AG09309 (cell line): ENCODE measurements around the gene SULT1A2.

Experiments used
- DNase-seq: peaks from one replicate; pipeline ENCODE4 v3.0.0-alpha.2; 2010; ENCODE audit warnings: low read depth
- H3K4me3 ChIP-seq: 2 replicates; pipeline ENCODE4 v1.5.1; 2011; ENCODE audit warnings: mild to moderate bottlenecking, low read depth, low read length, moderate library complexity; ENCODE audit not compliant: control insufficient read depth
- TF ChIP-seq, protein P1 (sequence below): IDR thresholded peaks from 2 replicates; pipeline ENCODE4 v1.5.1; 2011; ENCODE audit warnings: mild to moderate bottlenecking, low read depth, low read length, inconsistent platforms; ENCODE audit not compliant: insufficient read depth, control insufficient read depth; ENCODE audit errors: missing control alignments

Gene SULT1A2

DNA sequence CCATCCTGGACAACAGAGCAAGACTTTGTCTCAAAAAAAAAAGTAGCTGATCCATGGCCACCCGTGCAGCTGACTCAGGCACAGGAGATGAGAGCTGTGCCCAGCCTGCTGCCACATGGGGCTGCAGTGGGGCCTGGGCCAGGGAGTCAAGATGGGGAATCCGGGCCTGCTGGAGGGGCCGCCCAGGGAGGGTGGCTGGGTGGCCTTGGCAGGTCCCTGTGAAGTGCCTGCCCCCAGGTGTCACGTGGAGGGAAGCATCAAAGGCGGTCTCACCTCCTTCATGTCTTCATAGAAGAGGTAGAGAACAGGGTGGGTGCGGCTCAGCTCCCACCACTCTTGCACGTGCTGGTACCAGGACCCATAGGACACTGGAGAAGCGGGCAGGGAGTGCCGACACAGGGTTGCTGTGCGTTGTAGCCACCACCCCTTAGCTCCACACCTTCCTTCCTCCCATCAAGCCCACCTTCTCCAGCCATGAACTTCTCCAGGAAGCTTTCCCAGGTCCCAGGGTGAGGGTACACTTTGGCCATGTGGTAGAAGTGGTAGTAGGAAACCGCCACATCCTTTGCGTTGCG is 3.8 kb downstream of the SULT1A2 start:
- DNase-seq, result no peak
- TF ChIP-seq, protein P1, sequence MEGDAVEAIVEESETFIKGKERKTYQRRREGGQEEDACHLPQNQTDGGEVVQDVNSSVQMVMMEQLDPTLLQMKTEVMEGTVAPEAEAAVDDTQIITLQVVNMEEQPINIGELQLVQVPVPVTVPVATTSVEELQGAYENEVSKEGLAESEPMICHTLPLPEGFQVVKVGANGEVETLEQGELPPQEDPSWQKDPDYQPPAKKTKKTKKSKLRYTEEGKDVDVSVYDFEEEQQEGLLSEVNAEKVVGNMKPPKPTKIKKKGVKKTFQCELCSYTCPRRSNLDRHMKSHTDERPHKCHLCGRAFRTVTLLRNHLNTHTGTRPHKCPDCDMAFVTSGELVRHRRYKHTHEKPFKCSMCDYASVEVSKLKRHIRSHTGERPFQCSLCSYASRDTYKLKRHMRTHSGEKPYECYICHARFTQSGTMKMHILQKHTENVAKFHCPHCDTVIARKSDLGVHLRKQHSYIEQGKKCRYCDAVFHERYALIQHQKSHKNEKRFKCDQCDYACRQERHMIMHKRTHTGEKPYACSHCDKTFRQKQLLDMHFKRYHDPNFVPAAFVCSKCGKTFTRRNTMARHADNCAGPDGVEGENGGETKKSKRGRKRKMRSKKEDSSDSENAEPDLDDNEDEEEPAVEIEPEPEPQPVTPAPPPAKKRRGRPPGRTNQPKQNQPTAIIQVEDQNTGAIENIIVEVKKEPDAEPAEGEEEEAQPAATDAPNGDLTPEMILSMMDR, result no peak
- H3K4me3 ChIP-seq, result no peak overlapping the region

DNA sequence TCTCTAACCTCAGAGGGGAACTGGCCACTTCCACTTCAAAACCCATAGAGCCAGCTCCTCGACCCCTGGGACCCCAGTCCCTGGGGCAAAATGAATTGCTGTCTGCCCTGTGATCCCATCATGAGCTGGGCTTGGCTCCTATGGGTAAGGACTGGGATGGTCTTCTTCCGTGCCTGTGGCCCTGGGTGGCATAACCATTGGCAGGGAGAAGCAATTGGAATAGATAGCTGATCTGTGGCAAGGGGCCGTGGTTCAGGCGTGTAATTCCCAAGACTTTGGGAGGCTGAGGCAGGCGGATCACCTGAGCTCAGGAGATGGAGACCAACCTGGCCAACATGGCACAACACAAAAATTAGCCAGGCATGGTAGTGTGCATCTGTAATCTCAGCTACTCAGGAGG is 4.3 kb downstream of the SULT1A2 start:
- no peak overlapping the region for H3K4me3 ChIP-seq
- TF ChIP-seq, protein P1, result no peak
- no peak for DNase-seq

DNA sequence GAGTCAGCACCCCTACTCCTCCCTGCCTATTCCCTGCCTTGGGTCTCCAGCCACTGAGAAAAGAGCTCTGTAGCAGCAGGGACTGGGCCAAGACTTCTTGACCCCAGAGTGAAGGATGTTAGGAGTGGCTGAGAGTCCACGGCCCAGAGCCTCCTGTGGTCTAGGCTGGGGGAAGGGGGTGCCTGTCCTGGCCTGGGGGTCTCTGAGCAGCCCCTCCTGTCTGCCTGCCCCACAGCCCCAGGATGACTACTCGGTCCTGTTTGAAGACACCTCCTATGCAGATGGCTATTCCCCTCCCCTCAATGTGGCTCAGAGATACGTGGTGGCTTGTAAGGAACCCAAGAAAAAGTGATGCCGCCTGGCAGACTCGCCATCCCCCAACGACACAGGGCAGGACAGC is 5.5 kb downstream of the SULT1A2 start:
- no peak overlapping the region for H3K4me3 ChIP-seq
- no peak for DNase-seq
- TF ChIP-seq, protein P1, result no peak

DNA sequence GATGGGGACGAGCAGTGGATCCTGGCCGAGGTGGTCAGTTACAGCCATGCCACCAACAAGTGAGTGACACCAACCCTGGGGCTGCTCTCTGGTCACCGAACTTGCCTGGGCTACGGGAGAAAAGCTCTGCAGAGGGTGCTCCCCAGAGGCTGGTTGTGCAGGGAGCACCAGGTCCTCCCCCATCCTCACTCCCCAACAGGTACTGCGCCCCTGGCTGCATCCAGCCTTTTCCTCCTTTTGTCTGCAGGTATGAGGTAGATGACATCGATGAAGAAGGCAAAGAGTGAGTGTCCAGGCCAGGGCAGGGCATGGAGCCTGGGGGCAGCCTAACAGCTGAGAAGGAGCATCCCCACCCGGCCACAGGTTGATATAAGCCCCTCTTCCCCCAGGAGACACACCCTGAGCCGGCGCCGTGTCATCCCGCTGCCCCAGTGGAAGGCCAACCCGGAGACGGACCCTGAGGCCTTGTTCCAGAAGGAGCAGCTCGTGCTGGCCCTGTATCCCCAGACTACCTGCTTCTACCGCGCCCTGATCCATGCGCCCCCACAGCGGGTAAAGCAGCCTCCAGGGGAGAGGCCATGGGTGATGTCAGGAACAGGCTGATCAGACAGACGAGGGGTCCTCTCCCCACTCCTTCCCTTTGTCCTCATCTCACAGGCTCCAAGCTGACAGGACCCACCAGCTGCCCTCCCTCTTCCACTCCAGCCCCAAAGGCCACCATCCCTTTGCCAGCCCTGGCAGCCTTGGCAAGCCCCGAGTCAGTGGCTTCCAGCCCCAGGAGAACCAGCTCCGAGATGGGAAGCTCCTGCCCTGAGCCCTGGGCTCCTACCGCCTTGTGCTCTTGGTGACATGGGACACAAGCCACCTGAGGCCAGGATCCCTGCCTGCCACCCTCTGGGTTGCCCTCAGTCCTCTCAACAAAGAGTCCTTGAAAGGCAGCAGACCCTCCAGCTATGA is 6.2 kb downstream of the SULT1A2 start:
- H3K4me3 ChIP-seq, result no peak overlapping the region
- TF ChIP-seq, protein P1, result no peak
- DNase-seq, result no peak

DNA sequence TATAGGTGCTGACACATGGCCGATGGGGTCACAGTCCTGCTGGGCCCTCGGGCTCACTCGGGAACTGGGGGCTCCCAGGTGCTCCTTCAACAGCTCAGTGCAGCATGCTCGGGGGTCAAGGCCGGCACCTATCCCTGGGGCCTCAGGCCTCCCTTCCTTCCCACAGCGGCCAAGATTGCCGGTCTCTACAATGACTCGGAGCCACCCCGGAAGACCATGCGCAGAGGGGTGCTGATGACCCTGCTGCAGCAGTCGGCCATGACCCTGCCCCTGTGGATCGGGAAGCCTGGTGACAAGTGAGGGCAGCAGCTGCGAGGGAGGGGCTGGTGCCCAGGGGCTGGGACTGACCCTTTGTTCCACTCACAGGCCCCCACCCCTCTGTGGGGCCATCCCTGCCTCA is 6.9 kb downstream of the SULT1A2 start:
- TF ChIP-seq, protein P1, result no peak
- no peak for DNase-seq
- no peak overlapping the region for H3K4me3 ChIP-seq

DNA sequence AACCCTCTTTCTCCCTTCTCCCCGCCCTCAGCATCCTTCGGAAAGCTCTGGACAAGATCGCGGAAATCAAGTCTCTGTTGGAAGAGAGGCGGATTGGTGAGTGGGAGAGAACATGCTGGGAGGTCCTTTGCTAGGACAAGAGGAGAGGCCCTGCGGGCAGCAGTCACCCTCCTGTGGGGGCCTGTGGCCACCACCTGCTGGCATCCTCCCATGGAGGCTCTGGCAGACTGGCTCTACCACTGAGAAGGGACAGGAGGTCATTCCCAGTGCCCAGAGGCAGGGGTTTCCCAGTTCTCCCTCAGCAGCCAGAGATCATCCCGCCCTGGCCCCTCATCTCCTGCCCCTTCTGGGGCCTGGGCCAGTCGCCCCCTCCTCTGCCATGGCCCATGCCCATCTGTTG is 7.8 kb downstream of the SULT1A2 start:
- DNase-seq, result no peak
- TF ChIP-seq, protein P1, result no peak
- no peak overlapping the region for H3K4me3 ChIP-seq

DNA sequence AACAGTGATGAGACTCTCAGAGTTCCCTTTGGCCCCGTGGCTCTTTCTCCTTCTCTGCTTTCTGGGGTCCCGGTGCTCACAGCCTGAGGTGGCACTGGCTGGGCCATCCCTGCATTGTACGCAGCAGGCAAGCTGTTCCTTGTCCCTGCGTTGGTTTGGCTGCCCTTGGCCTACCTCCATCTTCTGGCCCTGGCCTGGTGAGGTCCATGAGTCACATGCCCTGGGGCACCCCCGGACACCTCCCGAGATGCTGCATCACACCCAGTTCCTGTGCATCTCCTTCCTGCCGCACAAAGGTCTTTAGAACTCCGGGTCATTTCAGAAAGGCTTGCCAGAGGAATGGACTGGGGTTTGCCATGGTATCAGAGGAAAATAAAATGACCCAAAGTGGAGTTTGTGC is 9.5 kb downstream of the SULT1A2 start:
- TF ChIP-seq, protein P1, result no peak
- H3K4me3 ChIP-seq, result no peak overlapping the region
- no peak for DNase-seq
